HepG2 (cell line): ENCODE measurements around the gene FAM117A. TPM values are rescaled to one million over a fixed set of nuclear protein-coding genes. Genes with fewer than 3 reads are reported as not detected.

ENCODE experiments used
- ADNP ChIP-seq: sonication (generic); formaldehyde crosslinking; IDR thresholded peaks from 2 replicates; pipeline ENCODE4 v1.4.0; 2020; ENCODE audit warnings: missing genetic modification reagents
- AGO2 ChIP-seq: fragments of 200-400 bp; formaldehyde crosslinking; optimal IDR thresholded peaks from 2 replicates; pipeline ENCODE3; 2017; ENCODE audit warnings: mild to moderate bottlenecking, low read depth, low read length, moderate library complexity
- AKNA ChIP-seq: sonication (generic); formaldehyde crosslinking; IDR thresholded peaks from 2 replicates; pipeline ENCODE4 v1.4.0; 2020; ENCODE audit warnings: missing genetic modification reagents, borderline replicate concordance
- DZIP1 ChIP-seq: sonication (generic); formaldehyde crosslinking; IDR thresholded peaks from 2 replicates; pipeline ENCODE4 v1.5.0; 2020; ENCODE audit warnings: mild to moderate bottlenecking, missing genetic modification reagents
- IRF1 ChIP-seq: sonication (generic); formaldehyde crosslinking; IDR thresholded peaks from 2 replicates; pipeline ENCODE4 v1.4.0; 2020; ENCODE audit warnings: low read depth, mild to moderate bottlenecking, missing genetic modification reagents
- IRF2 ChIP-seq: IDR thresholded peaks from 2 replicates; pipeline ENCODE4 v1.6.1; 2018; ENCODE audit warnings: missing genetic modification reagents, missing compliant biosample characterization
- MIER3 ChIP-seq: IDR thresholded peaks from 2 replicates; pipeline ENCODE4 v1.6.1; 2016; ENCODE audit warnings: missing compliant biosample characterization, borderline replicate concordance
- NCOA1 ChIP-seq: sonication (generic); formaldehyde crosslinking; IDR thresholded peaks from 2 replicates; pipeline ENCODE4 v1.9.0; 2021; ENCODE audit warnings: missing genetic modification reagents
- PITX1 ChIP-seq: sonication (generic); formaldehyde crosslinking; IDR thresholded peaks from 2 replicates; pipeline ENCODE4 v1.5.1; 2020; ENCODE audit warnings: mild to moderate bottlenecking, missing genetic modification reagents
- RAD21 ChIP-seq: fragments of 450-650 bp; formaldehyde crosslinking; IDR thresholded peaks from 2 replicates; pipeline ENCODE4 v1.5.0; 2020; ENCODE audit warnings: mild to moderate bottlenecking
- ZBTB39 ChIP-seq: sonication (generic); formaldehyde crosslinking; IDR thresholded peaks from 2 replicates; pipeline ENCODE4 v1.5.0; 2020; ENCODE audit warnings: missing genetic modification reagents
- ZMYM3 ChIP-seq: sonication (generic); formaldehyde crosslinking; IDR thresholded peaks from 2 replicates; pipeline ENCODE4 v1.5.1; 2020; ENCODE audit warnings: mild to moderate bottlenecking, missing genetic modification reagents
- ZNF253 ChIP-seq: sonication (generic); formaldehyde crosslinking; IDR thresholded peaks from 2 replicates; pipeline ENCODE4 v1.8.0; 2022; ENCODE audit warnings: mild to moderate bottlenecking, missing genetic modification reagents, borderline replicate concordance
- ZNF260 ChIP-seq: sonication (generic); formaldehyde crosslinking; IDR thresholded peaks from 2 replicates; pipeline ENCODE4 v1.4.0; 2020; ENCODE audit warnings: missing genetic modification reagents, low read depth, mild to moderate bottlenecking, borderline replicate concordance
- ZNF451 ChIP-seq: sonication (generic); formaldehyde crosslinking; IDR thresholded peaks from 2 replicates; pipeline ENCODE4 v1.5.0; 2020; ENCODE audit warnings: mild to moderate bottlenecking, missing genetic modification reagents
- ZNF746 ChIP-seq: sonication (generic); formaldehyde crosslinking; IDR thresholded peaks from 2 replicates; pipeline ENCODE4 v1.8.0; 2022; ENCODE audit warnings: mild to moderate bottlenecking, missing genetic modification reagents
- ZNF788 ChIP-seq: sonication (generic); formaldehyde crosslinking; IDR thresholded peaks from 2 replicates; pipeline ENCODE4 v1.5.0; 2020; ENCODE audit warnings: mild to moderate bottlenecking, missing genetic modification reagents, borderline replicate concordance
- ZNF850 ChIP-seq: sonication (generic); formaldehyde crosslinking; conservative IDR thresholded peaks from 2 replicates; pipeline ENCODE4 v1.9.0; 2021; ENCODE audit warnings: mild to moderate bottlenecking, missing genetic modification reagents
- polyA plus RNA-seq, 8 experiments: library from polyadenylated mRNA; depleted of rRNA in 3 of 8; stranded (reverse) in 7 of 8; unstranded in 1 of 8; fragments of >200 nt; fragmentation: Illumina TruSeq in 4 of 8; extraction: Trizol in 4 of 8; gene quantifications; 2 replicates each; pipeline versions ENCODE4 v1.2.1 to v1.2.3, GENCODE V29; 2011 to 2016; ENCODE audit warnings: low read depth in 4 of 8, missing spikeins in 1 of 8, mixed read lengths in 1 of 8; ENCODE audit not compliant: insufficient read depth in 1 of 8
- total RNA-seq, 5 experiments: library from RNA; depleted of rRNA; stranded (reverse); fragments of >200 nt; fragmentation: Illumina TruSeq; extraction: Trizol; gene quantifications; 2 replicates each; pipeline ENCODE4 v1.2.3, GENCODE V29; 2016; ENCODE audit warnings: low read depth in 1 of 5

FAM117A gene
- total and polyA plus RNA-seq, 2 of the 13 experiments (the other 11 are each of a cell fraction or from before 2014, with no cell fraction given): 12.1 to 19.8 TPM

GRCh38 chr17:49707608-49708514 lies 56.1 kb downstream of the FAM117A start, which contains the start of gene SLC35B1 (continued):
- TF ChIP-seq ZNF788 (CRISPR knock-in tag): peak; percentile 94
- TF ChIP-seq AKNA: no peak
- peak; percentile 96 for TF ChIP-seq ADNP (CRISPR knock-in tag)
- peak; percentile 78; the same call in 1 of the 2 replicates for TF ChIP-seq ZNF451 (CRISPR knock-in tag)
- no peak; the same call in 1 of the 2 replicates for TF ChIP-seq PITX1
- no peak for TF ChIP-seq IRF1 (CRISPR knock-in tag)
- peak; percentile 97 for TF ChIP-seq MIER3
- no peak for TF ChIP-seq ZNF260 (CRISPR knock-in tag)
- peak; percentile 53; the same call in 1 of the 2 replicates for TF ChIP-seq ZNF746 (CRISPR knock-in tag)
- peak; percentile 79; the same call in 1 of the 2 replicates for TF ChIP-seq NCOA1 (CRISPR knock-in tag)
- TF ChIP-seq ZBTB39: 0 out of 2 replicates have a peak, but pooled peaks have one; percentile 65
- no peak for TF ChIP-seq ZNF253 (CRISPR knock-in tag)
- TF ChIP-seq AGO2: peak; percentile 72
- no peak; the same call in none of the 2 replicates for TF ChIP-seq IRF2 (CRISPR knock-in tag)
- TF ChIP-seq ZMYM3 (CRISPR knock-in tag): peak; percentile 97
- TF ChIP-seq ZNF850 (CRISPR knock-in tag): 0 out of 2 replicates have a peak, but pooled peaks have one; percentile 46
- TF ChIP-seq DZIP1: no peak; the same call in none of the 2 replicates
- peak; percentile 69 for TF ChIP-seq RAD21 (CRISPR knock-in tag)
